GM12878 (cell line): ENCODE data around the gene LPIN2.

Source experiments
- ATF7 ChIP-seq: fragments of 450-650 bp; IDR thresholded peaks from 2 replicates; pipeline ENCODE4 v1.6.1; 2016; ENCODE audit warnings: low read depth, mild to moderate bottlenecking
- CHD2 ChIP-seq: IDR thresholded peaks from 2 replicates; pipeline ENCODE4 v1.6.1; 2011; ENCODE audit warnings: low read depth, low read length, improper control_type of control experiment, borderline replicate concordance
- CTCF ChIP-seq, 3 experiments: IDR thresholded peaks in 2 of 3; conservative IDR thresholded peaks in 1 of 3; 2 replicates each; pipeline ENCODE4 v1.5.1; 2011; ENCODE audit warnings: low read depth in 3 of 3, low read length in 3 of 3, mild to moderate bottlenecking in 3 of 3, control low read depth in 2 of 3, moderate library complexity in 2 of 3, inconsistent platforms in 1 of 3, mixed read lengths in 1 of 3; ENCODE audit not compliant: control insufficient read depth in 2 of 3, insufficient read depth in 1 of 3; ENCODE audit errors: extremely low read depth in 1 of 3
- EZH2 ChIP-seq: IDR thresholded peaks from 2 replicates; pipeline ENCODE4 v1.6.1; 2012; ENCODE audit warnings: low read depth, mild to moderate bottlenecking, control low read depth, inconsistent platforms, low read length, borderline replicate concordance; ENCODE audit not compliant: control insufficient read depth
- JUND ChIP-seq: IDR thresholded peaks from 2 replicates; pipeline ENCODE4 v1.6.1; 2012; ENCODE audit warnings: low read depth, mild to moderate bottlenecking, low read length, improper control_type of control experiment, moderate library complexity
- MTA2 ChIP-seq: fragments of 450-650 bp; IDR thresholded peaks from 2 replicates; pipeline ENCODE4 v1.6.1; 2016; ENCODE audit warnings: low read depth, mild to moderate bottlenecking, moderate library complexity
- NR2C2 ChIP-seq: IDR thresholded peaks from 2 replicates; pipeline ENCODE4 v1.6.1; 2011; ENCODE audit warnings: borderline replicate concordance, low read depth; ENCODE audit not compliant: control insufficient read depth, insufficient read length
- PAX8 ChIP-seq: fragments of 450-650 bp; IDR thresholded peaks from 2 replicates; pipeline ENCODE4 v1.6.1; 2017; ENCODE audit warnings: mild to moderate bottlenecking, moderate library complexity
- RCOR1 ChIP-seq: conservative IDR thresholded peaks from 2 replicates; pipeline ENCODE4 v1.6.1; 2012; ENCODE audit warnings: low read depth, low read length, improper control_type of control experiment
- YY1 ChIP-seq: IDR thresholded peaks from 2 replicates; pipeline ENCODE4 v1.6.1; 2011; ENCODE audit warnings: low read depth, mild to moderate bottlenecking, low read length
- ZNF687 ChIP-seq: fragments of 450-650 bp; IDR thresholded peaks from 2 replicates; pipeline ENCODE4 v1.6.1; 2017; ENCODE audit warnings: mild to moderate bottlenecking, moderate library complexity

DNA sequence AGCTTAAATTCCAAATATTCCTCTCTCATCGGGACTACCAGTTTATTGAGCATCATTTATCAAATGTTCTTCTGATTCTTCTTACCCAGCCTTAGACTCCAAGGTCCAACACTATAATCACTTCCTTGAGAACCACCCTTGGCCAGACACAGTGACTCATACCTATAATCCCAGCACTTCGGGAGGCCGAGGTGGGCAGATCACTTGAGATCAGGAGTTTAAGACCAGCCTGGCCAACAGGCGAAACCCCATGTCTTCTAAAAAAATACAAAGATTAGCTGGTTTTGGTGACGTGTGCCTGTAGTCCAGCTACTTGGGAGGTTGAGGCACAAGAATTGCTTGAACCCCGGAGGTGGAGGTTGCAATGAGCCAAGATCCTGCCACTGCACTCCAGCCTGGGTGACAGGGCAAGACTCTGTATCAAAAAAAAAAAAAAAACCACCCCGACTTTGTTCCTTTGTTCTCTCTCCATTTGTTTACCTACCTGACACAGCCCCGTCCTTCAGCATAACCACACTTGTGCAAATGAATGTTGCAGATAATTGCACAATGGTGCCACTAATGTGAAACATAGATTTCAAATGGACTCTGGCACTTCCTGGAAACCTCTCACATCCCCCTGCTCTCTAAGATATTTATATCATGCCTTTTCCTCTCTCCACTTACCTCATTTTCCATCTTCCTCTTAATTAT lies 38.9 kb upstream of the LPIN2 start:
- TF ChIP-seq CHD2 = no peak
- TF ChIP-seq ATF7 = no peak
- TF ChIP-seq PAX8 = no peak
- TF ChIP-seq MTA2 = no peak
- TF ChIP-seq YY1 = no peak
- TF ChIP-seq ZNF687 = no peak
- TF ChIP-seq EZH2 = no peak
- TF ChIP-seq CTCF (IDR thresholded peaks at IDR 0.05 in 2 of 3, conservative IDR thresholded peaks at IDR 0.05 in 1 of 3; ENCODE audit: control insufficient read depth in 2 of 3, extremely low read depth in 1 of 3, insufficient read depth in 1 of 3, low read depth in 3 of 3, low read length in 3 of 3) = no peak
- no peak for TF ChIP-seq NR2C2
- no peak for TF ChIP-seq JUND
- no peak for TF ChIP-seq RCOR1
